Neural crest cell (in vitro differentiated cells): ENCODE data around the gene IKZF2. TPM values are rescaled to one million over a fixed set of nuclear protein-coding genes. Genes with fewer than 3 reads are reported as not detected.

Experiments
- DNase-seq: peaks from one replicate; pipeline ENCODE4 v3.0.0; 2021; ENCODE audit warnings: low read depth, mixed read lengths, low spot score
- H3K27ac Mint-ChIP-seq: one replicate; pipeline ENCODE4 v1.8.0; 2021; ENCODE audit warnings: mild to moderate bottlenecking, mixed read lengths; ENCODE audit not compliant: unreplicated experiment
- H3K27me3 Mint-ChIP-seq: 2 replicates; pipeline ENCODE4 v1.8.0; 2021; ENCODE audit warnings: low read depth, mild to moderate bottlenecking, mixed read lengths
- H3K36me3 Mint-ChIP-seq: 2 replicates; pipeline ENCODE4 v1.8.0; 2021; ENCODE audit warnings: low read depth, mild to moderate bottlenecking, mixed read lengths
- H3K4me1 Mint-ChIP-seq: 2 replicates; pipeline ENCODE4 v1.8.0; 2021; ENCODE audit warnings: mixed read lengths
- H3K4me3 Mint-ChIP-seq: one replicate; pipeline ENCODE4 v1.8.0; 2021; ENCODE audit warnings: mild to moderate bottlenecking, mixed read lengths
- H3K9me3 Mint-ChIP-seq: 2 replicates; pipeline ENCODE4 v1.8.0; 2021; ENCODE audit warnings: mixed read lengths
- CTCF ChIP-seq: fragments of 200-600 bp; sonication (generic); conservative IDR thresholded peaks from 2 replicates; pipeline ENCODE4 v1.5.0; 2021; ENCODE audit warnings: antibody characterized with exemption, mild to moderate bottlenecking
- total RNA-seq: library from RNA; stranded (reverse); gene quantifications from 2 replicates; pipeline ENCODE4 v1.2.1, GENCODE V29; 2021

IKZF2 gene
- total RNA-seq, 1 donor from 2014 or later = 7.3 TPM

GRCh38 chr2:212991120-212991519, 160.3 kb downstream of the IKZF2 start:
- H3K27ac Mint-ChIP-seq = no peak overlapping the region
- peaks cover 3% of the 10 kb centered on the region for H3K9me3 Mint-ChIP-seq

GRCh38 chr2:212990697-212991096, 160.7 kb downstream of the IKZF2 start:
- no peaks in the 10 kb centered on the region for H3K36me3 Mint-ChIP-seq
- H3K4me1 Mint-ChIP-seq = no peaks in the 10 kb centered on the region
- H3K4me3 Mint-ChIP-seq = no peak overlapping the region
- no peak overlapping the region for H3K27ac Mint-ChIP-seq
- H3K27me3 Mint-ChIP-seq = no peaks in the 10 kb centered on the region
- no peak for DNase-seq
- H3K9me3 Mint-ChIP-seq = peaks cover 3% of the 10 kb centered on the region
- TF ChIP-seq CTCF = no peak

More at GRCh38 chr2:212991120-212991519, 160.3 kb downstream of the IKZF2 start:
- Mint-ChIP-seq H3K36me3 (no peaks in the 10 kb centered on the region), H3K4me3 (no peak overlapping the region), H3K27me3 (no peaks in the 10 kb centered on the region), H3K4me1 (no peaks in the 10 kb centered on the region)
- DNase-seq = no peak
- no peak for TF ChIP-seq CTCF

- no peak for DNase-seq
- no peak overlapping the region for H3K4me3 Mint-ChIP-seq
- H3K27ac Mint-ChIP-seq = no peak overlapping the region
- H3K27me3 Mint-ChIP-seq = no peaks in the 10 kb centered on the region
- H3K36me3 Mint-ChIP-seq = no peaks in the 10 kb centered on the region
- H3K4me1 Mint-ChIP-seq = no peaks in the 10 kb centered on the region
- no peak for TF ChIP-seq CTCF
- peaks cover 3% of the 10 kb centered on the region for H3K9me3 Mint-ChIP-seq
These were observed 163.9 kb downstream of the IKZF2 start for GRCh38 chr2:212987492-212987891.

- Mint-ChIP-seq H3K27me3 (no peaks in the 10 kb centered on the region), H3K4me1 (no peaks in the 10 kb centered on the region), H3K27ac (no peak overlapping the region), H3K9me3 (peaks cover 3% of the 10 kb centered on the region), H3K4me3 (no peak overlapping the region), H3K36me3 (no peaks in the 10 kb centered on the region)
- no peak for DNase-seq
- TF ChIP-seq CTCF = no peak
These were observed 167.3 kb downstream of the IKZF2 start for GRCh38 chr2:212984129-212984528.

GRCh38 chr2:212979799-212980198, 171.6 kb downstream of the IKZF2 start:
- Mint-ChIP-seq H3K27me3 (no peaks in the 10 kb centered on the region), H3K27ac (no peak overlapping the region), H3K9me3 (no peaks in the 10 kb centered on the region), H3K4me3 (no peak overlapping the region), H3K4me1 (no peaks in the 10 kb centered on the region), H3K36me3 (no peaks in the 10 kb centered on the region)
- DNase-seq = no peak
- no peak for TF ChIP-seq CTCF
